Measurements from ENCODE around the gene CARS1. TPM values are rescaled to one million over a fixed set of nuclear protein-coding genes. Genes with fewer than 3 reads are reported as not detected.

Gene CARS1
- total and polyA plus RNA-seq, 2 donors (not counting 1 experiment from before 2014, with no cell fraction given): 31.3 to 49.5 TPM

DNA sequence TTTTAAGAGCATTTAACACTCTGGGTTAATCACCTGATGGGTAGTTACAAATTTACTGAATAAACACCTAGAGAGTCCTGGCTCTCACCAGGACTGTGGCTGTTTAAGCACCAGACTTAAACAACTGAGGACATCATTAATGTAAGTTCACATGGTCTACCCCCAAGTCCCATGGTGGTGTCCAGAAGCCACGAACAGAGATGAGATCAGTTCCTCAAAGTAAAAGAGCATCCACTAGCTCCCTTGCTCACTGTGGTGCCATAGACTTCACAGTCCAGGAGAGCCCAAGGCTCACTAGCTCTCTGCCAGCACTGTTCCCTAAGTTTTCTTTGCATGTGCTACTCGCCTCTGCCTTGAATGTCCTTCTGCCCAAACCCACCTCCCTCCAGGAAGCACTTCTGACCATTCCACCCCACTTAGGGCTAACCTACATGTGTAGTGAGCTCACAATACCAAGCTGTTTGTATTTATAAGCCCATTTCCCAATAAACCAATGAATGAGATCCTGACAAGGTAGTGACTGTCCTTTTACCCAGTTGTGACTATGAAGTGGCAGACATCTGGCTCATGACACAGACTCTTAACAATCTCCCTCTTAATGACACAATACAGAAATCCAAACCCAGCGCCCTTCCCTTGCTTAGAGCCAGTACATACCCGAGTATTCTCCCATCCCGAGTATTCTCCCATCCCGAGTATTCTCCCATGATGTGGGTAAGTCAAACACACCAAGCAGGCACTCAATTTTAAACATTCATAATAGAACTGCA lies 80.7 kb downstream of the CARS1 start:
- Histone ChIP-seq H3K36me3 (replicated peaks in 1 of 2; ENCODE audit: control extremely low read depth in 1 of 2, control insufficient read depth in 1 of 2, extremely low read depth in 1 of 2, insufficient read depth in 2 of 2, low read length in 1 of 2) (peaks cover 3 to 73% of the 10 kb centered on the region in 2 experiments), H3K27ac (ENCODE audit: low read length in 2 of 2) (no peak overlapping the region), H4K20me1 (ENCODE audit: control insufficient read depth, insufficient read depth, low read length, poor library complexity, severe bottlenecking) (peaks cover 61% of the 10 kb centered on the region), H2AFZ (ENCODE audit: insufficient read depth, low read depth, low read length, poor library complexity, severe bottlenecking) (no peak overlapping the region), H3K4me1 (ENCODE audit: control insufficient read depth in 2 of 2, insufficient read depth in 2 of 2, low read length in 2 of 2) (no peaks in the 10 kb centered on the region), H3K9me3 (ENCODE audit: control extremely low read depth in 1 of 3, control insufficient read depth in 2 of 3, insufficient read depth in 1 of 3, low read length in 2 of 3) (no peaks in the 10 kb centered on the region), H3K4me3 (ENCODE audit: control extremely low read depth in 1 of 5, extremely low read depth in 1 of 5, insufficient read depth in 1 of 5, low read depth in 2 of 5, low read length in 4 of 5) (no peak overlapping the region), H3K9ac (ENCODE audit: low read length) (no peak overlapping the region), H3K4me2 (replicated peaks; ENCODE audit: low read depth, low read length, poor library complexity, severe bottlenecking) (no peak overlapping the region), H3K79me2 (ENCODE audit: control insufficient read depth, insufficient read depth, low read length) (peaks cover 79% of the 10 kb centered on the region), H3K27me3 (replicated peaks in 1 of 4; ENCODE audit: control extremely low read depth in 1 of 4, control insufficient read depth in 3 of 4, insufficient read depth in 4 of 4, low read length in 3 of 4) (no peaks in the 10 kb centered on the region)
- DNase-seq: no peak
- POLR2A ChIA-PET: no interaction called here
- Mint-ChIP-seq H3K27me3 (no peaks in the 10 kb centered on the region), H3K27ac (peak overlapping the region; percentile 33), H3K9me3 (ENCODE audit: insufficient read depth) (no peaks in the 10 kb centered on the region), H3K4me3 (no peak overlapping the region), H3K4me1 (peaks cover 5% of the 10 kb centered on the region)
- CTCF ChIA-PET: interaction anchor here (0.6 to 4.0 kb wide), 7 partner anchors 13 to 114 kb away, joined by 3 to 69 read pairs (median 3); no protein-coding TSS in a partner anchor
- intact Hi-C loops (cut with micrococcal nuclease): no loop called here
- no peak for TF ChIP-seq EZH2 (IDR thresholded peaks at IDR 0.05; ENCODE audit: borderline replicate concordance, insufficient read depth, low read depth, low read length, poor library complexity, severe bottlenecking)
- TF ChIP-seq, protein P1, sequence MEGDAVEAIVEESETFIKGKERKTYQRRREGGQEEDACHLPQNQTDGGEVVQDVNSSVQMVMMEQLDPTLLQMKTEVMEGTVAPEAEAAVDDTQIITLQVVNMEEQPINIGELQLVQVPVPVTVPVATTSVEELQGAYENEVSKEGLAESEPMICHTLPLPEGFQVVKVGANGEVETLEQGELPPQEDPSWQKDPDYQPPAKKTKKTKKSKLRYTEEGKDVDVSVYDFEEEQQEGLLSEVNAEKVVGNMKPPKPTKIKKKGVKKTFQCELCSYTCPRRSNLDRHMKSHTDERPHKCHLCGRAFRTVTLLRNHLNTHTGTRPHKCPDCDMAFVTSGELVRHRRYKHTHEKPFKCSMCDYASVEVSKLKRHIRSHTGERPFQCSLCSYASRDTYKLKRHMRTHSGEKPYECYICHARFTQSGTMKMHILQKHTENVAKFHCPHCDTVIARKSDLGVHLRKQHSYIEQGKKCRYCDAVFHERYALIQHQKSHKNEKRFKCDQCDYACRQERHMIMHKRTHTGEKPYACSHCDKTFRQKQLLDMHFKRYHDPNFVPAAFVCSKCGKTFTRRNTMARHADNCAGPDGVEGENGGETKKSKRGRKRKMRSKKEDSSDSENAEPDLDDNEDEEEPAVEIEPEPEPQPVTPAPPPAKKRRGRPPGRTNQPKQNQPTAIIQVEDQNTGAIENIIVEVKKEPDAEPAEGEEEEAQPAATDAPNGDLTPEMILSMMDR (IDR thresholded peaks at IDR 0.05): no peak
- 81% methylated on average over 6 of the region's 6 CpGs for WGBS (ENCODE audit: insufficient coverage)
- no peak for ATAC-seq (ENCODE audit: low read depth)

DNA sequence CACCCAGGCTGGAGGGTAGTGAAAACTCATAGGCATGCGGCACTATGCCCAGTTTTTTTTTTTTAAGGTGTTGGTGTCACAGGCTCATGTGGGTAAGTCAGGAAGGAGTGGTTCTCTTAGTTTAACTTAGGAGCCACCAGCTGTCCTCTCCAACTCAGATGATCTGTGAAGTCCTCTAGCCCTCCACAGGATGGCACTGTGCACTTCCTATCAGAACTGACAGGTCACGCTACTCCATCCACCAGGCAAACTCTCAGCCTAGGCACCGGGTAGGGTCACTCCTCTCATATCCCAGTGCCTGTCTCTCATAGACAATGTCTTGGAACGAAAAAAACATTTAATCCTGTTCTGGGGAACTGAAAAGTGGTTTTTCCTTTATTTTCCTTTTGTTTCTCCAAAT lies 81.6 kb downstream of the CARS1 start:
- no peak overlapping the region for H3K27ac ChIP-seq (ENCODE audit: low read length in 2 of 2)
- H4K20me1 ChIP-seq (ENCODE audit: control insufficient read depth, insufficient read depth, low read length, poor library complexity, severe bottlenecking): peaks cover 54% of the 10 kb centered on the region
- H3K9ac ChIP-seq (ENCODE audit: low read length): no peak overlapping the region
- no peaks in the 10 kb centered on the region for H3K27me3 Mint-ChIP-seq
- ChIA-PET POLR2A (no interaction called here), CTCF (interaction anchor here (0.6 to 4.0 kb wide), 8 partner anchors 14 to 115 kb away, joined by 3 to 69 read pairs (median 3); no protein-coding TSS in a partner anchor)
- no peak overlapping the region for H3K27ac Mint-ChIP-seq
- H3K79me2 ChIP-seq (ENCODE audit: control insufficient read depth, insufficient read depth, low read length): peaks cover 70% of the 10 kb centered on the region
- no peaks in the 10 kb centered on the region for H3K9me3 ChIP-seq (ENCODE audit: control extremely low read depth in 1 of 3, control insufficient read depth in 2 of 3, insufficient read depth in 1 of 3, low read length in 2 of 3)
- intact Hi-C loops (cut with micrococcal nuclease): no loop called here
- H3K4me3 ChIP-seq (ENCODE audit: control extremely low read depth in 1 of 5, extremely low read depth in 1 of 5, insufficient read depth in 1 of 5, low read depth in 2 of 5, low read length in 4 of 5): no peak overlapping the region
- no peak overlapping the region for H3K4me3 Mint-ChIP-seq
- peaks cover 3 to 82% of the 10 kb centered on the region in 2 experiments for H3K36me3 ChIP-seq (replicated peaks in 1 of 2; ENCODE audit: control extremely low read depth in 1 of 2, control insufficient read depth in 1 of 2, extremely low read depth in 1 of 2, insufficient read depth in 2 of 2, low read length in 1 of 2)
- H3K27me3 ChIP-seq (replicated peaks in 1 of 4; ENCODE audit: control extremely low read depth in 1 of 4, control insufficient read depth in 3 of 4, insufficient read depth in 4 of 4, low read length in 3 of 4): no peaks in the 10 kb centered on the region
- H3K4me1 Mint-ChIP-seq: peaks cover 5% of the 10 kb centered on the region
- no peaks in the 10 kb centered on the region for H3K9me3 Mint-ChIP-seq (ENCODE audit: insufficient read depth)
- no peak overlapping the region for H3K4me2 ChIP-seq (replicated peaks; ENCODE audit: low read depth, low read length, poor library complexity, severe bottlenecking)
- DNase-seq (peak; percentile 44), ATAC-seq (ENCODE audit: low read depth) (peak; percentile 49)
- 100% methylated on average over 2 of the region's 4 CpGs for WGBS (ENCODE audit: insufficient coverage)
- TF ChIP-seq, protein P1 (IDR thresholded peaks at IDR 0.05): peak; percentile 52
- TF ChIP-seq EZH2 (IDR thresholded peaks at IDR 0.05; ENCODE audit: borderline replicate concordance, insufficient read depth, low read depth, low read length, poor library complexity, severe bottlenecking): no peak
- no peak overlapping the region for H2AFZ ChIP-seq (ENCODE audit: insufficient read depth, low read depth, low read length, poor library complexity, severe bottlenecking)
- H3K4me1 ChIP-seq (ENCODE audit: control insufficient read depth in 2 of 2, insufficient read depth in 2 of 2, low read length in 2 of 2): no peaks in the 10 kb centered on the region

Measured in B cell (primary cell).